ENCODE measurements around the gene SLC16A4. TPM values are rescaled to one million over a fixed set of nuclear protein-coding genes. Genes with fewer than 3 reads are reported as not detected.

Gene SLC16A4
- total and polyA plus RNA-seq, 3 donors from 2014 or later: 5.8 to 17.4 (median 8.2) TPM

DNA sequence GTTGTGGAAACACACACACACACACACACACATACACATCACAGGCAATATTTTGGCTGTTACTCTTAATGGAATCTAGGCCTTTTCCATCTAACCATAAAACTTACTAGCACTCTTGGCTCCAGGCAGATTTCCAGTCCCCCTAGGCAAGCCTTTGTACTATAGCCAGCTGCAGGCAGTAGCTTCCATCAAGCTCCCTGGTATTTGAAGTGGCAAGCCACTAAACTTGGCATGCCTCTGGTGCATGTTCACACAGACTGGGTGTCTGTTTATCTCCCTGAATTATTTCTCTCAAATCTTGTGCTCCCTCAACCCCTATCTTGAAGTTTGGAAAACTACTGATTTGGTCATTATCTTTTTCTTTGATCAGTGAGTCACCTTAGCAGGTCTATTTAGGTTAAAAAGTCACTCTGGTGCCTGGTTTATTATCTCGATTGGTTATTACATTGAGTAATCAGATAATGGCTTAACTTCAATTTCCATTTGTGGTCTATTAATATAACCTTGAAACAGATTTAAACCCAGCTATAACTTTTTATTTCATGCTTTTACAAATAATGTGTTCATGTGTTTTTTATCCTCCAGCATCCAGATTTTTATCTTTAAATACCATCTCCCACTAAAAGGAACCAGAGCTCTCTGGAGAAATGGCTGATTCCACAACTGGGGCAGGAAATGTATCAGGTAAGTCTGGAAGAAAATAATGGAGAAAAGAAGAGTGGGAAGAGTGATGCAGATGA, 54.4 kb downstream of the SLC16A4 start:
- no peak overlapping the region for H3K27ac ChIP-seq
- no peak for DNase-seq

DNA sequence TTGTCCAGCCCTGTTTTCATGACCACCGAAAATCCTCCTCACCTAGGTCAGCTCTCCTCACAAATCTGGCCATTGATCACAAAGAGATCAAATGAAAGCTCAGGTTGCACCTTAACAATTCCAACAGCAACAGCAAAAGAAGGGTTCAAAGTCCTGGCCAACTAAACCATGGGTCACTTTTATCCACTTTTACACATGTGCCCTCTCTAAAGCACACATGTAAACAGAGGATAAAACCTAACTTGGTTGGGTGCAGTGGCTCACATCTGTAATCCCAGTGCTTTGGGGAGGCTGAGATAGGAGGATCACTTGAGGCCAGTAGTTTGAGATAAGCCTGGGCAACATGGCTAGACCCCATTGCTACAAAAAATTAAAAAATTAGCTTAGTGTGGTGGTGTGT, 55.6 kb downstream of the SLC16A4 start:
- DNase-seq: no peak
- no peak for TF ChIP-seq POLR2A (IDR thresholded peaks at IDR 0.05)
- TF ChIP-seq CTCF (IDR thresholded peaks at IDR 0.05): no peak
- 68 to 100% methylated on average over 1 of the region's 1 CpG for WGBS, 2 donors
- Histone ChIP-seq H3K27ac (no peak overlapping the region), H3K9me3 (no peaks in the 10 kb centered on the region), H3K27me3 (no peaks in the 10 kb centered on the region), H3K4me3 (no peak overlapping the region), H3K4me1 (peaks cover 10% of the 10 kb centered on the region), H3K36me3 (ENCODE audit: low read depth, missing control alignments) (no peaks in the 10 kb centered on the region)
- intact Hi-C loops (cut with DNase I; ENCODE audit: low total_unique reads): no loop called here

More for the DNA sequence above, 54.4 kb downstream of the SLC16A4 start:
- no peak overlapping the region for H3K4me3 ChIP-seq
- TF ChIP-seq CTCF (IDR thresholded peaks at IDR 0.05) (no peak), POLR2A (IDR thresholded peaks at IDR 0.05) (no peak)
- H3K4me1 ChIP-seq: peaks cover 22% of the 10 kb centered on the region
- no peaks in the 10 kb centered on the region for H3K36me3 ChIP-seq (ENCODE audit: low read depth, missing control alignments)
- 62 to 73% methylated on average over 1 of the region's 1 CpG for WGBS, 2 donors
- no peaks in the 10 kb centered on the region for H3K9me3 ChIP-seq
- no peaks in the 10 kb centered on the region for H3K27me3 ChIP-seq
- intact Hi-C loops (cut with DNase I; ENCODE audit: low total_unique reads): no loop called here

DNA sequence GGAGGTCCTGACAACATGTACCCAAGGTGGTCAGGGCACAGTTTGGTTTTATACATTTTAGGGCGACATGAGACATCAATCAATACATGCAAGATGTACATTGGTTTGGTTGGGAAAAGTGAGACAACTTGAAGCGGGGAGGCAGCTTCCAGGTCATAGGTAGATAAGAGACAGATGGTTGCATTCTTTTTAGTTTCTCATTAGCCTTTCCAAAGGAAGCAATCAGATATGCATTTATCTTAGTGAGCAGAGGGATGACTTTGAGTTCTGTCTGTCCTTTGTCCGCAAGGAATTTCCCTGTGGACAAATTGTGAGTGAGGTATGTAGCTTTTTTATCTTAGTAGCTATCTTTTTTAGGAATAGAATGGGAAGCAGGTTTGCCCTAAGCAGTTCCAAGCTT, 62.1 kb downstream of the SLC16A4 start:
- 90 to 93% methylated on average over 3 of the region's 3 CpGs for WGBS, 2 donors
- Histone ChIP-seq H3K36me3 (ENCODE audit: low read depth, missing control alignments) (no peaks in the 10 kb centered on the region), H3K4me3 (no peak overlapping the region), H3K27me3 (no peaks in the 10 kb centered on the region), H3K9me3 (no peaks in the 10 kb centered on the region), H3K4me1 (no peaks in the 10 kb centered on the region), H3K27ac (no peak overlapping the region)
- intact Hi-C loops (cut with DNase I; ENCODE audit: low total_unique reads): no loop called here
- TF ChIP-seq POLR2A (IDR thresholded peaks at IDR 0.05) (no peak), CTCF (IDR thresholded peaks at IDR 0.05) (no peak)
- no peak for DNase-seq

DNA sequence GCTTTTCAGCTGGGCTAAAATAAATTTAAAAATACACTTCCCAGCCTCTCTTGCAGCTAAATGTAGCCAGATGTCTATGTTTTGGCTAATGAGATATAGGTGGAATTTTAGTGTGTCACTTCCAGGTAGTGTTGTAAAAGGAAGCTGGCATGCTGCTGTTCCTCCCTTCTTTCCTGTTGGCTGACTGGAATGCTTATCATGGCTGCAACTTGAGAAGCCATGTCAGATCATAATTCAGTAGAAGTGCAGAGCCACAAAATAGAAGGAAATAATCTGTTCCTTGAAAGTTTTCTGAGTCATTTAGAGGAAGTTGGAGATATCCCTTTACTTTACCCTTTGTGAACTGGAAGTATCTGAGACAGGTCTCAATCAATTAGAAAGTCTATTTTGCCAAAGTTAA, 62.6 kb downstream of the SLC16A4 start:
- no peak overlapping the region for H3K4me3 ChIP-seq
- intact Hi-C loops (cut with DNase I; ENCODE audit: low total_unique reads): no loop called here
- no peaks in the 10 kb centered on the region for H3K9me3 ChIP-seq
- H3K4me1 ChIP-seq: no peaks in the 10 kb centered on the region
- no peaks in the 10 kb centered on the region for H3K36me3 ChIP-seq (ENCODE audit: low read depth, missing control alignments)
- DNase-seq: no peak
- H3K27me3 ChIP-seq: no peaks in the 10 kb centered on the region
- TF ChIP-seq CTCF (IDR thresholded peaks at IDR 0.05) (no peak), POLR2A (IDR thresholded peaks at IDR 0.05) (no peak)
- no peak overlapping the region for H3K27ac ChIP-seq

- intact Hi-C loops (cut with DNase I; ENCODE audit: low total_unique reads): no loop called here
- H3K9me3 ChIP-seq: no peaks in the 10 kb centered on the region
- no peak for DNase-seq
- WGBS, 2 donors: 78 to 83% methylated on average over 1 of the region's 1 CpG
- H3K4me3 ChIP-seq: no peak overlapping the region
- TF ChIP-seq POLR2A (IDR thresholded peaks at IDR 0.05): no peak
- no peaks in the 10 kb centered on the region for H3K4me1 ChIP-seq
- no peaks in the 10 kb centered on the region for H3K27me3 ChIP-seq
- no peak overlapping the region for H3K27ac ChIP-seq
- H3K36me3 ChIP-seq (ENCODE audit: low read depth, missing control alignments): no peaks in the 10 kb centered on the region
Observed at GRCh38 chr1:110326826-110327225, 64.0 kb downstream of the SLC16A4 start.

Measured in testis (tissue), 3 donors.